Measurements from ENCODE around the gene OTX2.

Gene OTX2

GRCh38 chr14:56797003-56797568, 13.2 kb downstream of the OTX2 start:
- TF ChIP-seq TAF1 (IDR thresholded peaks at IDR 0.05; ENCODE audit: low read depth, low read length), result no peak
- no peak for TF ChIP-seq POU2F2 (IDR thresholded peaks at IDR 0.05; ENCODE audit: low read depth, low read length)
- no peak for TF ChIP-seq POLR2A (IDR thresholded peaks at IDR 0.05; ENCODE audit: low read depth, low read length)
- no peak for TF ChIP-seq PAX5 (IDR thresholded peaks at IDR 0.05; ENCODE audit: insufficient read depth, low read length, severe bottlenecking)
- TF ChIP-seq POLR2AphosphoS5 (IDR thresholded peaks at IDR 0.05; ENCODE audit: low read depth, low read length), result no peak
- TF ChIP-seq SPI1 (IDR thresholded peaks at IDR 0.05; ENCODE audit: low read depth, low read length), result no peak
- FAIRE-seq (no peak), DNase-seq (ENCODE audit: insufficient read length, low spot score) (no peak)

GRCh38 chr14:56796259-56796658, 14.0 kb downstream of the OTX2 start:
- no peak for TF ChIP-seq SPI1 (IDR thresholded peaks at IDR 0.05; ENCODE audit: low read depth, low read length)
- no peak for TF ChIP-seq TAF1 (IDR thresholded peaks at IDR 0.05; ENCODE audit: low read depth, low read length)
- no peak for TF ChIP-seq POU2F2 (IDR thresholded peaks at IDR 0.05; ENCODE audit: low read depth, low read length)
- TF ChIP-seq POLR2A (IDR thresholded peaks at IDR 0.05; ENCODE audit: low read depth, low read length), result no peak
- TF ChIP-seq PAX5 (IDR thresholded peaks at IDR 0.05; ENCODE audit: insufficient read depth, low read length, severe bottlenecking), result no peak
- no peak for TF ChIP-seq POLR2AphosphoS5 (IDR thresholded peaks at IDR 0.05; ENCODE audit: low read depth, low read length)
- DNase-seq (ENCODE audit: insufficient read length, low spot score), result no peak
- no peak for FAIRE-seq

GRCh38 chr14:56795284-56795622, 15.0 kb downstream of the OTX2 start:
- no peak for TF ChIP-seq SPI1 (IDR thresholded peaks at IDR 0.05; ENCODE audit: low read depth, low read length)
- TF ChIP-seq PAX5 (IDR thresholded peaks at IDR 0.05; ENCODE audit: insufficient read depth, low read length, severe bottlenecking), result no peak
- no peak for TF ChIP-seq POU2F2 (IDR thresholded peaks at IDR 0.05; ENCODE audit: low read depth, low read length)
- no peak for TF ChIP-seq POLR2A (IDR thresholded peaks at IDR 0.05; ENCODE audit: low read depth, low read length)
- TF ChIP-seq TAF1 (IDR thresholded peaks at IDR 0.05; ENCODE audit: low read depth, low read length), result no peak
- no peak for TF ChIP-seq POLR2AphosphoS5 (IDR thresholded peaks at IDR 0.05; ENCODE audit: low read depth, low read length)
- FAIRE-seq, result no peak
- no peak for DNase-seq (ENCODE audit: insufficient read length, low spot score)

- TF ChIP-seq TAF1 (IDR thresholded peaks at IDR 0.05; ENCODE audit: low read depth, low read length) (no peak), PAX5 (IDR thresholded peaks at IDR 0.05; ENCODE audit: insufficient read depth, low read length, severe bottlenecking) (no peak), POLR2A (IDR thresholded peaks at IDR 0.05; ENCODE audit: low read depth, low read length) (no peak), POU2F2 (IDR thresholded peaks at IDR 0.05; ENCODE audit: low read depth, low read length) (no peak), SPI1 (IDR thresholded peaks at IDR 0.05; ENCODE audit: low read depth, low read length) (no peak), POLR2AphosphoS5 (IDR thresholded peaks at IDR 0.05; ENCODE audit: low read depth, low read length) (no peak)
- FAIRE-seq (no peak), DNase-seq (ENCODE audit: insufficient read length, low spot score) (no peak)
Measured at GRCh38 chr14:56794557-56795283, 15.6 kb downstream of the OTX2 start.

GRCh38 chr14:56794088-56794556, 16.2 kb downstream of the OTX2 start:
- DNase-seq (ENCODE audit: insufficient read length, low spot score), result no peak
- TF ChIP-seq POLR2AphosphoS5 (IDR thresholded peaks at IDR 0.05; ENCODE audit: low read depth, low read length), result no peak
- no peak for TF ChIP-seq TAF1 (IDR thresholded peaks at IDR 0.05; ENCODE audit: low read depth, low read length)
- FAIRE-seq, result no peak

GRCh38 chr14:56789955-56790354, 20.3 kb downstream of the OTX2 start:
- FAIRE-seq (no peak), DNase-seq (ENCODE audit: insufficient read length, low spot score) (no peak)
- TF ChIP-seq POU2F2 (IDR thresholded peaks at IDR 0.05; ENCODE audit: low read depth, low read length) (no peak), PAX5 (IDR thresholded peaks at IDR 0.05; ENCODE audit: insufficient read depth, low read length, severe bottlenecking) (no peak), POLR2AphosphoS5 (IDR thresholded peaks at IDR 0.05; ENCODE audit: low read depth, low read length) (no peak), SPI1 (IDR thresholded peaks at IDR 0.05; ENCODE audit: low read depth, low read length) (no peak), TAF1 (IDR thresholded peaks at IDR 0.05; ENCODE audit: low read depth, low read length) (no peak), POLR2A (IDR thresholded peaks at IDR 0.05; ENCODE audit: low read depth, low read length) (no peak)

GRCh38 chr14:56787530-56787929, 22.7 kb downstream of the OTX2 start:
- no peak for TF ChIP-seq SPI1 (IDR thresholded peaks at IDR 0.05; ENCODE audit: low read depth, low read length)
- no peak for TF ChIP-seq PAX5 (IDR thresholded peaks at IDR 0.05; ENCODE audit: insufficient read depth, low read length, severe bottlenecking)
- no peak for TF ChIP-seq POLR2A (IDR thresholded peaks at IDR 0.05; ENCODE audit: low read depth, low read length)
- TF ChIP-seq TAF1 (IDR thresholded peaks at IDR 0.05; ENCODE audit: low read depth, low read length), result no peak
- no peak for TF ChIP-seq POU2F2 (IDR thresholded peaks at IDR 0.05; ENCODE audit: low read depth, low read length)
- no peak for TF ChIP-seq POLR2AphosphoS5 (IDR thresholded peaks at IDR 0.05; ENCODE audit: low read depth, low read length)
- no peak for DNase-seq (ENCODE audit: insufficient read length, low spot score)
- no peak for FAIRE-seq

- TF ChIP-seq POLR2AphosphoS5 (IDR thresholded peaks at IDR 0.05; ENCODE audit: low read depth, low read length) (no peak), POU2F2 (IDR thresholded peaks at IDR 0.05; ENCODE audit: low read depth, low read length) (no peak), TAF1 (IDR thresholded peaks at IDR 0.05; ENCODE audit: low read depth, low read length) (no peak), SPI1 (IDR thresholded peaks at IDR 0.05; ENCODE audit: low read depth, low read length) (no peak), POLR2A (IDR thresholded peaks at IDR 0.05; ENCODE audit: low read depth, low read length) (no peak), PAX5 (IDR thresholded peaks at IDR 0.05; ENCODE audit: insufficient read depth, low read length, severe bottlenecking) (no peak)
- FAIRE-seq (no peak), DNase-seq (ENCODE audit: insufficient read length, low spot score) (no peak)
Measured at GRCh38 chr14:56782711-56783110, 27.6 kb downstream of the OTX2 start.

GRCh38 chr14:56774503-56774902, 35.8 kb downstream of the OTX2 start:
- TF ChIP-seq PAX5 (IDR thresholded peaks at IDR 0.05; ENCODE audit: insufficient read depth, low read length, severe bottlenecking) (no peak), POLR2AphosphoS5 (IDR thresholded peaks at IDR 0.05; ENCODE audit: low read depth, low read length) (no peak), TAF1 (IDR thresholded peaks at IDR 0.05; ENCODE audit: low read depth, low read length) (no peak), POLR2A (IDR thresholded peaks at IDR 0.05; ENCODE audit: low read depth, low read length) (no peak), POU2F2 (IDR thresholded peaks at IDR 0.05; ENCODE audit: low read depth, low read length) (no peak), SPI1 (IDR thresholded peaks at IDR 0.05; ENCODE audit: low read depth, low read length) (no peak)
- FAIRE-seq (no peak), DNase-seq (ENCODE audit: insufficient read length, low spot score) (no peak)
